HCT116 (cell line): ENCODE data around the gene NSUN7.

Experiments
- EZH2 ChIP-seq: fragments of 200-600 bp; sonication (generic); IDR thresholded peaks from 2 replicates; pipeline ENCODE4 v1.6.1; 2017; ENCODE audit warnings: antibody characterized with exemption, mixed run types
- POLR2A ChIP-seq: IDR thresholded peaks from 2 replicates; pipeline ENCODE4 v1.7.0; 2011; ENCODE audit warnings: borderline replicate concordance; ENCODE audit not compliant: insufficient read depth, insufficient read length; ENCODE audit errors: extremely low read depth
- POLR2AphosphoS5 ChIP-seq: IDR thresholded peaks from 2 replicates; pipeline ENCODE4 v1.6.1; 2011; ENCODE audit warnings: mild to moderate bottlenecking, low read depth, low read length, moderate library complexity
- YY1 ChIP-seq: IDR thresholded peaks from 2 replicates; pipeline ENCODE4 v1.6.1; 2011; ENCODE audit warnings: low read length, low read depth, moderate library complexity, mild to moderate bottlenecking; ENCODE audit not compliant: insufficient replicate concordance; ENCODE audit errors: extremely low read depth
- TF ChIP-seq, protein P1 (sequence below), 3 experiments: fragments of 200-600 bp in 1 of 3; sonication (generic) in 1 of 3; IDR thresholded peaks in 2 of 3; conservative IDR thresholded peaks in 1 of 3; 2 replicates each; pipeline ENCODE4 v1.5.1; 2012 to 2017; ENCODE audit warnings: low read depth in 2 of 3, low read length in 2 of 3, antibody characterized with exemption in 1 of 3, borderline replicate concordance in 1 of 3, control low read depth in 1 of 3, mild to moderate bottlenecking in 1 of 3, mixed read lengths in 1 of 3, mixed run types in 1 of 3, moderate library complexity in 1 of 3; ENCODE audit not compliant: insufficient read depth in 1 of 3
- TF ChIP-seq, protein P2 (sequence below): IDR thresholded peaks from 2 replicates; pipeline ENCODE4 v1.6.1; 2011; ENCODE audit warnings: mild to moderate bottlenecking, low read length, moderate library complexity; ENCODE audit not compliant: insufficient replicate concordance; ENCODE audit errors: extremely low read depth

DNA sequence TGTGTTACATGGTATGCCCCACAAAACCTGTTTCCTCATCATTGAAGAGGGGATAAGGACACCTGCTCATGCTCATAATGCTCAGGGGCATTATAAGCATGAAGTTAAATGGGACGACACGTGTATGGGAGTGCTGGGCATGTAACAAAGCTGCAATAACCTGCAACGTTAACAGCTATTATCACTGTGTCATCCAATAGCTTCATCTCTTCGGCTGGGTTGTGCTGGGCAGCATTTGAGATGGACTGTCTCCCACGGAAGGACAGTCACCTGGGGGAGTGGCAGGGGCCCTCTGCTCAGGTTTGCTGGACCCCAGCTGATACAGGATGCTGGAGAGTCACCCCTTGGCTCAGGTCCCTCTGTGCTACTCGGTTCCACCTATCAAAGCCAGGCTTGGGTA lies 94.5 kb downstream of the NSUN7 start:
- TF ChIP-seq, protein P1, sequence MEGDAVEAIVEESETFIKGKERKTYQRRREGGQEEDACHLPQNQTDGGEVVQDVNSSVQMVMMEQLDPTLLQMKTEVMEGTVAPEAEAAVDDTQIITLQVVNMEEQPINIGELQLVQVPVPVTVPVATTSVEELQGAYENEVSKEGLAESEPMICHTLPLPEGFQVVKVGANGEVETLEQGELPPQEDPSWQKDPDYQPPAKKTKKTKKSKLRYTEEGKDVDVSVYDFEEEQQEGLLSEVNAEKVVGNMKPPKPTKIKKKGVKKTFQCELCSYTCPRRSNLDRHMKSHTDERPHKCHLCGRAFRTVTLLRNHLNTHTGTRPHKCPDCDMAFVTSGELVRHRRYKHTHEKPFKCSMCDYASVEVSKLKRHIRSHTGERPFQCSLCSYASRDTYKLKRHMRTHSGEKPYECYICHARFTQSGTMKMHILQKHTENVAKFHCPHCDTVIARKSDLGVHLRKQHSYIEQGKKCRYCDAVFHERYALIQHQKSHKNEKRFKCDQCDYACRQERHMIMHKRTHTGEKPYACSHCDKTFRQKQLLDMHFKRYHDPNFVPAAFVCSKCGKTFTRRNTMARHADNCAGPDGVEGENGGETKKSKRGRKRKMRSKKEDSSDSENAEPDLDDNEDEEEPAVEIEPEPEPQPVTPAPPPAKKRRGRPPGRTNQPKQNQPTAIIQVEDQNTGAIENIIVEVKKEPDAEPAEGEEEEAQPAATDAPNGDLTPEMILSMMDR (IDR thresholded peaks at IDR 0.05 in 2 of 3, conservative IDR thresholded peaks at IDR 0.05 in 1 of 3; ENCODE audit: borderline replicate concordance in 1 of 3, insufficient read depth in 1 of 3, low read depth in 2 of 3, low read length in 2 of 3), result no peak
- TF ChIP-seq EZH2 (no peak), YY1 (no peak), POLR2AphosphoS5 (no peak), POLR2A (no peak)
- TF ChIP-seq, protein P2, sequence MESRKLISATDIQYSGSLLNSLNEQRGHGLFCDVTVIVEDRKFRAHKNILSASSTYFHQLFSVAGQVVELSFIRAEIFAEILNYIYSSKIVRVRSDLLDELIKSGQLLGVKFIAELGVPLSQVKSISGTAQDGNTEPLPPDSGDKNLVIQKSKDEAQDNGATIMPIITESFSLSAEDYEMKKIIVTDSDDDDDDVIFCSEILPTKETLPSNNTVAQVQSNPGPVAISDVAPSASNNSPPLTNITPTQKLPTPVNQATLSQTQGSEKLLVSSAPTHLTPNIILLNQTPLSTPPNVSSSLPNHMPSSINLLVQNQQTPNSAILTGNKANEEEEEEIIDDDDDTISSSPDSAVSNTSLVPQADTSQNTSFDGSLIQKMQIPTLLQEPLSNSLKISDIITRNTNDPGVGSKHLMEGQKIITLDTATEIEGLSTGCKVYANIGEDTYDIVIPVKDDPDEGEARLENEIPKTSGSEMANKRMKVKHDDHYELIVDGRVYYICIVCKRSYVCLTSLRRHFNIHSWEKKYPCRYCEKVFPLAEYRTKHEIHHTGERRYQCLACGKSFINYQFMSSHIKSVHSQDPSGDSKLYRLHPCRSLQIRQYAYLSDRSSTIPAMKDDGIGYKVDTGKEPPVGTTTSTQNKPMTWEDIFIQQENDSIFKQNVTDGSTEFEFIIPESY, result no peak
